ENCODE data around the gene CTTNBP2.
A peak's percentile ranks its signal among the peaks of the same experiment; 100 is the strongest.

The CTTNBP2 gene

GRCh38 chr7:117871778-117872538 is 1.3 kb downstream of the CTTNBP2 start:
- peak; percentile 65 to 75 (median 73) for DNase-seq

- peak in 1 of 3 experiments; percentile 65 for DNase-seq
These were observed 1.9 kb downstream of the CTTNBP2 start for GRCh38 chr7:117871401-117871777.

GRCh38 chr7:117870448-117871130 is 2.7 kb downstream of the CTTNBP2 start:
- DNase-seq, result no peak

GRCh38 chr7:117869374-117869773 is 3.9 kb downstream of the CTTNBP2 start:
- DNase-seq, result no peak

GRCh38 chr7:117863618-117864017 is 9.6 kb downstream of the CTTNBP2 start:
- DNase-seq, result no peak

GRCh38 chr7:117862378-117862777 is 10.9 kb downstream of the CTTNBP2 start:
- no peak for DNase-seq

GRCh38 chr7:117859246-117859812 is 13.9 kb downstream of the CTTNBP2 start:
- no peak for DNase-seq

GRCh38 chr7:117858712-117859111 is 14.5 kb downstream of the CTTNBP2 start:
- no peak for DNase-seq

- DNase-seq, result no peak
These were observed 15.5 kb downstream of the CTTNBP2 start for GRCh38 chr7:117857718-117858117.

- DNase-seq, result no peak
These were observed 17.0 kb downstream of the CTTNBP2 start for GRCh38 chr7:117856196-117856595.

- DNase-seq, result no peak
These were observed 19.1 kb downstream of the CTTNBP2 start for GRCh38 chr7:117854186-117854585.

- no peak for DNase-seq
These were observed 24.3 kb downstream of the CTTNBP2 start for GRCh38 chr7:117848941-117849340.

- no peak for DNase-seq
These were observed 28.6 kb downstream of the CTTNBP2 start for GRCh38 chr7:117844678-117845077.

- DNase-seq, result no peak
These were observed 31.6 kb downstream of the CTTNBP2 start for GRCh38 chr7:117841611-117842010.

GRCh38 chr7:117841011-117841410 is 32.2 kb downstream of the CTTNBP2 start:
- DNase-seq, result no peak

- no peak for DNase-seq
These were observed 33.7 kb downstream of the CTTNBP2 start for GRCh38 chr7:117839507-117839906.

GRCh38 chr7:117837841-117838240 is 35.4 kb downstream of the CTTNBP2 start:
- peak in 1 of 3 experiments; percentile 48 for DNase-seq

- DNase-seq, result peak; percentile 63 to 96 (median 93)
These were observed 38.1 kb downstream of the CTTNBP2 start for GRCh38 chr7:117835016-117835664.

GRCh38 chr7:117830422-117830954 is 42.8 kb downstream of the CTTNBP2 start:
- peak in 2 of 3 experiments; percentile 19 to 34 for DNase-seq

- DNase-seq, result no peak
These were observed 43.7 kb downstream of the CTTNBP2 start for GRCh38 chr7:117829450-117830117.

GRCh38 chr7:117828825-117829224 is 44.4 kb downstream of the CTTNBP2 start:
- no peak for DNase-seq

GRCh38 chr7:117827862-117828261 is 45.4 kb downstream of the CTTNBP2 start:
- peak in 2 of 3 experiments; percentile 33 to 79 for DNase-seq

- no peak for DNase-seq
These were observed 48.1 kb downstream of the CTTNBP2 start for GRCh38 chr7:117825132-117825531.

Data from NCI-H1417 (cell line).